ENCODE data around the gene C12orf43. TPM values are rescaled to one million over a fixed set of nuclear protein-coding genes. Genes with fewer than 3 reads are reported as not detected.

Gene C12orf43
- polyA plus RNA-seq, 3 donors, result 17.2 to 18.8 (median 18.8) TPM

DNA sequence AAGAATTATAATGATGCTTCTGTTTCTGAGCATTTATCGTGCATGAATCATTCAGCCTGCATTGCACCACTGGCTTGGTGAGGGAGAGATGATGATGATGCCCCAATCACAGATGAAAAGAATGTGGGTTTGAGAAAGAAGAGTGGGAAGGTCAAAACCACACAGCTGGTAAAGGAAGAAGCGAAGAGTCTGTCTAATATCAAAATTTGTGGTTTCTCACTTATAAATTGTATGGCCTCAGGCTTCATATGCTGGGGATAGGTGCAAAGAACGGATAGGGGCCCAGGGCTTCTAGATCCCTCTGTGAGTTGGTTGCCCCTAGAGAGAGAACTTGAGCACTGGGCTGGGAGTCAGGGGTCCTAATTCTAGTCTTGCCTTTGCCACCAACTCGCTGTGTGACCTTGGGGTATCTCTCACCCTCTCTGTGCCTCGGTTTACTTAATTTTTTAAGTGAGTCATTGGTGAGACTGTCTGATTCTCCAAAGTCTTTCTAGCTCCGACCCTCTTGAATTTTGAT is 20.6 kb upstream of the C12orf43 start:
- no peak for DNase-seq

DNA sequence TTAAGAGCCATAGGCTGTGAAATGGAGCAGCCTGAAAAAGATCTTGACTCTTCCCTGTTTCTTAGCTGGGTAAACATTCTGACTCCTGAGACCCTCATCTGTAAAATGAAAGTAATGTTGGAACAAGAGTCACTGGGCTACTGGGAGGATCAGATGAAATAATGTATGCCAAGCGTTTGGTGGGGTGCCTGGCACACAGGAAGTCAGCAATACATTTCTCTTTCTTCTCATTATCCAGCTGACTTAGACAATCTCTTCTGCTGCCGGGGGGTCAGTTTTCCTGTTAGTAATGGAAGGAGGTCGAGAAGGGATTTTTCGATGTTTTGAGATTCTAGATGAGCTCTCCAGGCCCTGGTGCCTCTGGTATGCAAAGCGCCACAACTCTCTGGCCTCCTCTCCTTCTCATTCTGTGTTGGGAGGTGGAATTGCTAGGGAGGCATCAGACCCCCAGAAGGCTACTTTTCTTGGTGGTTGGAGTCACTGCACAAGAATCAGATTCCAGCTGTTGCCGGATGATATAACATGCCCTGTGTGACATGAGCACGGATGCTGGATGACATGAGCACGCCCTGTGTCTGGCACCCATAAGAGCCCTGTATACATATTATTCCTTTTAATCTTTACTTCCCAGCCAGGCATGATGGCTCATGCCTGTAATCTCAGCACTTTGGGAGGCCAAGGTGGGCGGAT is 18.5 kb upstream of the C12orf43 start:
- DNase-seq, result no peak

DNA sequence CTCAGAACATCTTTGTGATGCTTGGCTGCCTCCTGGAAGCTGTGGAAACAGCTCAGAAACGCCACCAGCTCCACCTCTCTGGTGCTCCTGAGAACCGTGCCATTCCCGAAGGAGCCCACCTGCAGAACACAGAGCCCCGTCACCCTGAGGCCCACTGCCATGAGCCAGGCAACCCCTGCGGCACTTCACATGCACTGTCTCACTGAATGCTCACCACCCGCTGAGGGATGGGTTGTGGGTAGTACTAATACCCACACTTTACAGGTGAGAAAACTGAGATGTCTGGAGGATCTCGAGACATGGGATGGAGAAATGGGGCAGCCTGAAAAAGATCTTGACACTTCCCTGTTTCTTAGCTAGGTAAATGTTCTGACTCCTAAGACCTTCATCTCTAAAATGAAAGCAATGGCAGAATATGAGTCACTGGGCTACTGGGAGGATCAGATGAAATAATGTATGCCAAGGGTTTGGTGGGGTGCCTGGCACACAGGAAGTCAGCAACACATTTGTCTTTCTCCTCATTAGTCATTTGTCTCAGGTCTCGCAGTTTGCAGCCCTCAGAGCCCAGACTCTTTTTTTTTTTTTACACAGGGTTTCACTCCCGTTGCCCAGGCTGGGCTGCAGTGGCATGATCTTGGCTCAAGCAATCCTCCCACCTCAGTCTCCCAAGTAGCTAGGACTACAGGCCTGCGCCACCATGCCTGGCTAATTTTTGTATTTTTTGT is 17.5 kb upstream of the C12orf43 start:
- no peak for DNase-seq

DNA sequence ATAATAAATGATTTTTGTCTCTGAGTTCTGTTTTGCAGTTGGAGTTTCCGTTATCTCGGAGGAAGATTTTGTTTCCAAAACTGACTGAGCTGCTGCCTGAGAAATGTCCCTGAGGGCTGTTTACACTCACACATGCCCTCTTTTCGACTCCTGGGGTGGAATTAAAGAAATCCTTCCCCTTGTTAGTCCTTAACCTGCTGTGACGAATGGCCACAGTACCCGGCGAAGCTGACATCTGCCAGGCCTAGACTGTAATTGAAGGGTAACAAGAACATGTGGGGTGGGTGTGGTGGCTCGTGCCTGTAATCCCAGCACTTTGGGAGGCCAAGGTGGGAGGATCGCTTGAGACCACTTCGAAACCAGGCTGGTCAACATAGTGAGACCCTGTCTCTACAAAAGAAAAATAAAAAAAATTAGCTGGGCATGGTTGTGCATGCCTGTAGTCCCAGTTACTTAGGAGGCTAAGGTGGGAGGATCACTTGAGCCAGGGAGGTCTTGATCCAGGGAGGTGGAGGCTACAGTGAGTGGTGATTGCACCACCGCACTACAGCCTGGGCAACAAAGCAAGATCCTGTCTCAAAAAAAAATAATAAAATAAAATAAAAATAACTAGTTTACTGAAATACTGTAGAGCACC is 14.4 kb upstream of the C12orf43 start:
- DNase-seq, result no peak

DNA sequence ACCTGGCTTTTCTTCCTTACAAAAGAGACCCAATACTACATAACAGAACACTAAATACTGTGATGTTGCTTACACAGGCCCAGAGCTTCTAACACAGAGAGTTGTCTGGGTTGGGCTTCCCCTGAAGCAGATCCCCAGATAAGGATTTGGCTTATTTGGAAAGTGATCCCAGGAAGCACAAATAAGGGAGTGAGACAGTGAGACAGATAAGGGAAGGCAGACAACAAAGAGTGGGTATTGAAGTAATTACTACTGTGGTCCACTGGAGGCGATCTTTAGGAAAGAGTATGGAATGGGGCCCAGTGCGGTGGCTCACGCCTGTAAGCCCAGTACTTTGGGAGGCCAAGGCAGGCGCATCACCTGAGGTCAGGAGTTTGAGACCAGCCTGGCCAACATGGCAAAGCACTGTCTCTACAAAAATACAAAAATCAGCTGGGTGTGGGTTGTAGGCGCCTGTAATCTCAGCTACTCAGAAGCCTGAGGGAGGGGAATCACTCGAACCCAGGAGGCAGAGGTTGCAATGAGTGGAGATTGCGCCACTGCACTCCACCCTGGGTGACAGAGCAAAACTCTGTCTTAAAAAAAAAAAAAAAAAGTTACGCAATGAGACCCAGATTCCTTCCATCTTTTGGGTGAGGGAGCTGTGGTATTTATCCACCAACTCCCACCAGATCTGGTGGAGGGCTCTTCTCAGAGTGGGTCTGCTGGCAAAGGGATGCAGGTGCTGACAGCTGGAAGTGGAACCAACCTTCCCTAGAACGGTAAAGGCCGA is 10.2 kb upstream of the C12orf43 start:
- no peak for DNase-seq

DNA sequence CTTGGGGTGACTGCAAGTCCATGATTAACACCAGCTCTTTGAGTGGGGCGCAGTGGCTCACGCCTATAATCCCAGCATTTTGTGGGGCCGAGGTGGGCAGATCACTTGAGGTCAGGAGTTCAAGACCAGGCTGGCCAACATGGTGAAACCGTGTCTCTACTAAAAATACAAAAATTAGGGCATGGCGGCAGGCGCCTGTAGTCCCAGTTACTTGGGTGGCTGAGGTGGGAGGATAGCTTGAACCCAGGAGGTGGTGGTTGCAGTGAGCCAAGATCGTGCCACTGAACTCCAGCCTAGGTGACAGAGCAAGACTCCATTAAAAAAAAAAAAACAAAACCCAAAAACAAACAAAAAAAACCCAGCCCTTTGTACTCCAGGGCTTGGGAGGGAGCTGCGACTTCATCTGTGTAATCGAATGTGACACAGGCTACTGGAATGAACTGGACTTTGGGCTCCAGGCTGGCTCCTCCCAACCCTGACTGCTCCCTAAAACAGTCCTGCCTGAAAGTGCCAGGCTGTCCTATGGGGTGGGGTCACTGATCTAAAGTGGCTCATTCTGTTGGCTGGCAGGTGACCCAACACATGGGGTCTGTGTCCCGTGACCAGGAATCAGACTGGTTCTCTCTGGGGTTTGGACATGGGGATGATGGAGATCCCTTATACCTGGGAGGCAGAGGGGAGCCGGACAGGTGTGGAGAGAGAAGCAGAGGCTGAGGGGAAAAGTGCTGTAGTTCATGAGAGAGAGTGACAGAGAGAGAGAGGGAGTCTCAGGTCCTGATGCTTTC is 9.3 kb upstream of the C12orf43 start:
- no peak for DNase-seq

DNA sequence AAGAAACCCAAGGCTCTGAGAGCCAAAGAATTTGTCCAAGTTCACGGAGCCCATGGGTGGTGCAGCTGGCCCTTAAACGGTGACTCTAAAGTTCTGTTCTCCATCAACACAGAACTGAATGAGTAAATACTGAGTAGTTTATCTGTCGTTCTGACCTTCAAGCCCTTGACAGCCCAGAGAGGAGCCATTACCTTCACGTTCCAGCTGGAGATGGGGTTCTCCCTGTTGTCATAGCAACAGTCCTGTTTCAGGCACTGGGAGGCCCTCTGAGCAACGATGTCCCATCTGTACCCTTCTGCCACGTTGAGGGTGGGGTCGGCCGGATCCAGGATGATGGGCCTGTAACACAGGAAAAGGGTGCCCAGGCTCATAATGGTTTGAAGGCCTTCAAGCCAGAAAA is 7.5 kb upstream of the C12orf43 start:
- no peak for DNase-seq

DNA sequence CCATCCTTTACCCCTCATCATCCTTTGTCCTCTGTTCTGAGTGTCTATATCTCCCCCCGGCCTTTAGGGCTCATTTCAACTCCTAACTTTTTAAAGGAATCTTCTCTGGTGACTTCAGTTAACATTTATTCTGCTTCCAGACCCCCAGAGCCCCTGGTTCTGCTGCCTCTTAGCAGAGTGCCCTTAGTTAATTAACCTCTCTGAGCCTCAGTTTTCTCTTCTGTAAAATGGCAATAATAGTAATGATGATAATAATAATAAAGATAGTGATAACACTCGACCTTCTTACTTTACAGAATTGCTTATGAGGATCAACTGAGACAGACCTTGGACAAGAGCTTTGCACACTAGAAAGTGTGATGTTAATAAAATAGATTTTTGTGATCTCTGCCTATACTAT is 6.4 kb upstream of the C12orf43 start:
- DNase-seq, result no peak

DNA sequence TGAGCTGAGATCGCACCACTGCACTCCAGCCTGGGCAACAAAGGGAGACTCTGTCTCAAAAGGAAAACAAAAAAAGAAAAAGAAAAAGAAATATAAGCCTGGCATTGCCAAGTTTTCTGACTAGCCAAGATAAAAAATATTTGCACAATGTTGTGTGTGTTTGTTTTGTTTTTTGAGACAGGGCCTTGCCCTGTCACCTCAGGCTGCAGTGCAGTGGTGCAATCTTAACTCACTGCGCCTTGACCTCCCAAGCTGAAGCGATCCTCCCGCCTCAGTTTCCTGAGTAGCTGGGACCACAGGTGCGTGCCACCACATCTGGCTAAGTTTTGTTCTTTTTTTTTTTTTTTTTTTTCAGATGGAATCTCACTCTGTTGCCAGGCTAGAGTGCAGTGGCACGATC is 5.5 kb upstream of the C12orf43 start:
- DNase-seq, result no peak

DNA sequence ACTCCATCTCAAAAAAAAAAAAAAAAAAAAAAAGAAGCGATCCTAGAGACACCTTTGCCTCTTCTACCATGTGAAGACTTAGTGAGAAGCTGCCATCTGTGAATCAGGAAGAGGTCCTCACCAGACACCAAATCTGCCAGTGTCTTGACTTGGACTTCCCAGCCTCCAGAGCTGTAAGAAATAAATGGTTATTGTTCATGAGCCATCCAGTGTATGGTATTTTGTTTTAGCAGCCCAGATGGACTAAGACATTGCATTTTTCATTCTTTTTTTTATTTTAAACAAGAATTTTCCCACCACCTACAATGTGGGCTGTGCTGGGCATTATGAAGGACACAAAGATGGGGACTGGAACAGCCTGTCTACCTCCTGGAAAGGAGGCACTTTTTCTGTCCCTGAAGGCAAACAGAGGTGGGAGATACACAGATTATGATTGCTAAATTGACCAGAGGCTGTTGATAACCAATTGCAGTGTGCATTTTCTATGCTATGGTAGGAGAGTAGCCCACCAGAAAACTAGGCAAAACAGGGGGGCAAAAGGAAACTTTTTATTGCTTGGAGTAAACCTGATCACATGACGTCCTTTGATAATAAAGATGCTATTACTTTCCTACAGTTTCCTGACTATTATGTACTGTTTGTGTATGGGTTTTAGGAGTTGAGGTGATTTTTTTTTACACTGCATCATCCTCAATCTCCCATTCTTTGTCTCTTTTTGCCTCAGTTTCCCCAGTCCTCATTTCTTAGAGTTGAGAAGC is 2.8 kb upstream of the C12orf43 start:
- no peak for DNase-seq

DNA sequence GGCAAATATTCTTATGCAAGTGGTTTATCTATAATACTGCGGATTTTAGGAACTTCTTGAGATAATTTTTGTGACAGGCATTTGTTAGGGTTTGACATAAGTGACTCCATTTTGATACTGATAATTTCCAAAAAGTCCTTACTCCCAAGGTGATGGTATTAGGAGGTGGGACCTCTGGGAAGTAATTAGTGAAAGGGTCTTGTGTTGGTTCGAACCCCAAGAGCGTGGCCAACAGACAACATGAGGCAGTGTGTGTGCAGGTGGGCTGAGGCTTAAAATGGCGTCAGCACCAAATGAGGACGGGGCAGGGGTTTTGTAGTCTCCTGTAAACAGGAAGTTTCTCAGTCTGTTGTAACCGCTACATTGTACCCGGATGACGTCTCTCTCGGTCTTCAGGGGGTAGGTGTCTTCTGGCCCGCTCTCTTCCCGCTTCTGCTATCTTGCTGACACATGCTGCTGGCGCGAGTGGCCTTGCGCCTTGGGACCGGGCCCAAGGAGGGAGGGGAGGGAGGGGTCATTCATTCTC is 1.7 kb upstream of the C12orf43 start:
- DNase-seq, result no peak

DNA sequence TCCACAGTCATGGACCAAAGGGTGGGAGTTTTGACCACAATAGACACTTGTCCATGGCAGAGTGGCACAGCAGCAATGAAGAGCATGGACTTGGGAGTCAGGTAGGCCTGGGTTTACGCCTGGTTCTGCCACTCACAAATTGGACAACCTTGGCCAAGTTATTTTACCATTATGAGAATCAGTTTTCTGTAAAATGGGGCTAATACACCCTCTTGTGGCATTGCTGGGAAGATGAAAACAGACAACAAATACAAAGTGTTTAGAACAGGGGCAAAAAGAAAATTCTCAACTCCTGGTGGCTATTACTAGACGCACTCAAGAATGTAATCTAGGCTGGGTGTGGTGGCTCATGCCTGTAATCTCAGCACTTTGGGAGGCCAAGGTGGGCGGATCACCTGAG is 2.6 kb downstream of the C12orf43 start:
- DNase-seq, result no peak

DNA sequence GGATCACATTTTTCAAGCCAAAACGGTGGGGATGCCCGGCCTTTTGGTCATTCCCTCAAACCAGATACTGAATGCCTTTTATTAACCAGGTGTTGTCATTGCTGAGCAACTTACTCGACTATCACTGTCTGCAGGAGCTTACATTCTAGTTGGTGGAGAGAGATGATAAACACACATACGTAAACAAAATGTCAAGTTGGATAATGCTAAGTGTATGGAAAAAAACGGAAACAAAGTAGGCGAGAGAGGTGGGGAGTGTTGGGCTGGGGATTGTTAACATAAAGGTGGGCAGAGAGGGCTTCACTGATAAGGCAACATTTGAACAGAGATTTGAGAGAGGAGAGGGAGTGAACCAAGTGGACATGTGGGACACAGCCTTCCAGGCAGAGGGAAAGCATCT is 4.5 kb downstream of the C12orf43 start:
- DNase-seq, result no peak

DNA sequence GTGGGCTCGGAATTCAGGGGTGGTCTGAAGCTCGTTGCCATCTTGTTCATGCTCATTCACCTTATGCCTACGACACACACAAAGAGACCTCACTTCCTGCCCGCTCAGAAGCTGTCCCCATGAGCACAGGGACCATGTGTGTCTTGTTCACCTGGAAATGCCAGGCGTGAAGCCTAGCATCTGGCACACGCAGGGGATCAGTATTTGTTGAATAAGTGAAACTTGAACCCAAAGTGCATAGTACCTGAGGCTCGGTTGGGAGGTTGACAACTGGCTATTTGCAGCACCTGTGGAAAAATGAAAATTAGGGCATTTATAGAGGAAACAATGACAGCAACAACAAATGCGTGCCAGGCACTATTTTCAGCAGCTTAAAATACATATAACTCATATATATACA is 5.4 kb downstream of the C12orf43 start:
- DNase-seq, result no peak

DNA sequence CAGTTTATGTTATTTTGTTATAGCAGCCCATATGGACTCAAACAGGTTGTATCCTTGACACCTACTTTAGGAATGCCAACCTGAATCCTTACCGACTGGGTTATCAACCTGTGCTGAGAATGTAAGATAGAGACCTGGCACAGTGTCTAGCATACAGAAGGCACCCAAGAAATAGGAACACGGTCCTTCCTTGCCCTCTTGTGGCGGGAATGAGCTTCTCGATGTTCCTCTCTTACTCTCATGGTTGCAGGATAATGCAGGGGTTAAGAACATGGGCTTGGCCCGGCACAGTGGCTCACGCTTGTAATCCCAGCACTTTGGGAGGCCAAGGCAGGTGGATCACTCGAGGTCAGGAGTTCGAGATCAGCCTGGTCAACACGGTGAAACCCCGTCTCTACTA is 6.5 kb downstream of the C12orf43 start:
- peak; percentile 30 for DNase-seq

DNA sequence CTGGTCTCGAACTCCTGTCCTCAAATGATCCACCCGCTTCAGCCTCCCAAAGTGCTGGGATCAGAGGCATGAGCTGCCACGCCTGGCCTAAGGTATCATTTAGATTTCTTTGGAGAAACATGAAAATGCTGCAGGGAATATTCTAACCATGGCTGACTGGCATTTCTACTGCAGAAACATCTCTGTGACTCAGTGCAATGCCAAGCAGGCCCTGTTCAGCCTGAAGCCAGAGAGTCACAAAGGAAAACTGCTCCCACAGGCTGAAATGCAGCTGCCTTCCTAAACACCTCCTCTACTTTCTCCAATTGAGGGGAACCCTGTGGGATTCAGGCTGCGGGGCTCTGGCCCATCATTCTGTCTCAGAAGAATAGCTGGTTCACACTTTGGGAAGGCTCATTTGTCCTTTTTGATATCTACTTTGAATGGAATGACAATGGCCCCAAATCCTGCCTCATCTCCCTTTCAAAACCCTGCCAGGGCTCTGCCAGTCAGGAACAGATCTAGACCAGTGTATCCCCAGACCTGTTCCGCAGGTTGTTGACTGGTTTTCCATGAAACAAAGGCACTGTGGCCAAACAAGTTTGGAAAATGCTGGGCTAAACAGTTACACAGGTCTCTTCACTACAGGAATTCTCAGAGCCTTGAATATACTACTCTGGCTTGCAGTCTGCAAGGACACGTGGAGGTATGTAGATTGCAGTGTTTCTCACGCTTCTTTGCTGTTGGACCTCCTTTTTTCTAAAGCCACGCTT is 7.8 kb downstream of the C12orf43 start:
- DNase-seq, result no peak

DNA sequence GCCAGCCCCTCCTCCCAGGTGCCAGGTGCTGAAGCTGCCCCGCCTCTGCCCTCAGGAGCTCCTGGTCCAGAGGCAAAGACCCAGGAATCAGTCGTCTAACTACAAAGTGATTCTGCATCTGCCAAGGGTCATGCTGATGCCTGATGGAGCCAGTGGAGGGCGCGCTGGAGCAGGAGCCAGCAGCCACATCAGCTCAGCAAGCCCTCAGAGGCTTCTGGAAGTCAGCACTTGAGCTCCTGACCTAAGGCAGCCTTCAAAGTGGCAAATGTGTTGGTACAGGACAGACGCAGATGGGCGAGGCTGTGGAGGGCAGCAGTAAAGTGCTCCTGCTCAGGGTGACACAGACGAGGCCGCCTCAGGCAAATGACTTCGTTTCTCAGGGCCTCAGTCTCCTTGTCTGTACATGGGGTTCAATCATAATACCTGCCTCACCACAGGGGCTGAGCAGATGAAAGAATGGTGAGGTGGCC is 10.9 kb downstream of the C12orf43 start:
- DNase-seq, result no peak

DNA sequence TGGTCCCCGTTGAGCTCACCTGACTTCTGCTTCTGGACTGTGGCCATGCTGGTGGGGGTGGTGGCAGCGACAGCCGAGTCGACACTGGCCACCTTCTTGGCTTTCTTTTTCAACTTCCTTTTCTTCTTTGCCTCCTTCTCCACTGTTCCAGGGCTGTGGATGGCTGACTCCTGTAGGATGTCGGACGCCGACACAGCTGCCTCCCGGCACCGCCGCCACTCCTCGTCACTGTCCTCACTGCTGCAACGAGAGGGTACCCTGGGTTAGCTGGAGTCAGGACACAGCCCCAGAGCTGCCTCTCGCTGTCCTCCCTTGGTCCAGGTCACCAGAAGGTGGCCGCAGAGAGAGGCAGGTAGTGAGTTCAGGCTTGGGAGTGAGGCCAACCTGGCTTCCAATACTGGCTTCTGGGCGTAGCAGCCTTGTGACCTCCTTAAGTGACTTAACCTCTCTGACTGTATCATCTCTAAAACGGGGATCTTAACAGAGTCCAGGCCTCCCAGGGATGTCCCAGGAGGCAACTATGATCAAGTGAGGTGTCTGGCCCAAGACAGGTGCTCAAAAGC is 12.0 kb downstream of the C12orf43 start:
- DNase-seq, result no peak

DNA sequence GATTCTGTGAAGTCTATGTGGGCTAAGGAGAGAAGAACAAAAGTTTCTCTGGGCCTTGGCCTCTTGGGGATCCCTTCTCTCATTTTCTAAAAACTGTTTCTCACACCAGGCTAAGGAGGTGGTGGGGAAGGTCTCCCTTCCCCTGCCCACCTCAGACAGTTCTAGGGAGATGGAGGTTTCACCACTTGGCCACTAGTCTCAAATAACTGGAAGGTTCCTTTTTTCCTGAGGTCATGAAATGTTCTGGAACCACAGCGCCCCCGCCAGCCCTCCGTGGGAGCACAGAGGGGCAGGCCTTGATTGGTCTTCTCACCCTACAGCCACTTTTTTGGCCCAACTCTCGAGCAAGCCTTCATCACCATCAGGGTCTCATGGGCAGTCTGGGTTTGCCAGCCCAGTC is 12.6 kb downstream of the C12orf43 start:
- DNase-seq, result no peak

All from renal pelvis (tissue), 4 donors.